AG09309 (cell line): ENCODE measurements around the gene EHD1.

Experiments
- DNase-seq: peaks from one replicate; pipeline ENCODE4 v3.0.0-alpha.2; 2010; ENCODE audit warnings: low read depth
- H3K4me3 ChIP-seq: 2 replicates; pipeline ENCODE4 v1.5.1; 2011; ENCODE audit warnings: mild to moderate bottlenecking, low read depth, low read length, moderate library complexity; ENCODE audit not compliant: control insufficient read depth
- TF ChIP-seq, protein P1 (sequence below): IDR thresholded peaks from 2 replicates; pipeline ENCODE4 v1.5.1; 2011; ENCODE audit warnings: mild to moderate bottlenecking, low read depth, low read length, inconsistent platforms; ENCODE audit not compliant: insufficient read depth, control insufficient read depth; ENCODE audit errors: missing control alignments

EHD1 gene

DNA sequence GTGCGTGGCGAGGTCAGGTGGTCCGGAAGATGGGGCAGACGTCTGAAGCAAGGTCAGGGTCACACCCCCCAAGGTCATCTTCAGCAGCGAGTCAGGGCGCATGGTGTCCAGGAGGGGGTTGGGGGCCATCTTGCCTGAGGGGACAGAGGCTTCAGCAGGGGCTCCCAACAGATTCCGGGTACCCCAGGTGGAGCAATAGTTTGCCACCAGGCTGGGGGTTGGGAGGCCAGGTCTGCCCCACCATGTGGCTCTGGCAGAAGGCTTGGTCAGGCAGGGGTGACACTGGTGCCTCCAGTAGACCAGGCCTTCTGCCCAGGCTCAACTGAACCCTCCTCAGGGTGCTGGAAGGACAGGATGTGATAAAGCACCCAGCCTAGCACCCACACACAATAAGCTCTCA, 32.7 kb upstream of the EHD1 start:
- TF ChIP-seq, protein P1, sequence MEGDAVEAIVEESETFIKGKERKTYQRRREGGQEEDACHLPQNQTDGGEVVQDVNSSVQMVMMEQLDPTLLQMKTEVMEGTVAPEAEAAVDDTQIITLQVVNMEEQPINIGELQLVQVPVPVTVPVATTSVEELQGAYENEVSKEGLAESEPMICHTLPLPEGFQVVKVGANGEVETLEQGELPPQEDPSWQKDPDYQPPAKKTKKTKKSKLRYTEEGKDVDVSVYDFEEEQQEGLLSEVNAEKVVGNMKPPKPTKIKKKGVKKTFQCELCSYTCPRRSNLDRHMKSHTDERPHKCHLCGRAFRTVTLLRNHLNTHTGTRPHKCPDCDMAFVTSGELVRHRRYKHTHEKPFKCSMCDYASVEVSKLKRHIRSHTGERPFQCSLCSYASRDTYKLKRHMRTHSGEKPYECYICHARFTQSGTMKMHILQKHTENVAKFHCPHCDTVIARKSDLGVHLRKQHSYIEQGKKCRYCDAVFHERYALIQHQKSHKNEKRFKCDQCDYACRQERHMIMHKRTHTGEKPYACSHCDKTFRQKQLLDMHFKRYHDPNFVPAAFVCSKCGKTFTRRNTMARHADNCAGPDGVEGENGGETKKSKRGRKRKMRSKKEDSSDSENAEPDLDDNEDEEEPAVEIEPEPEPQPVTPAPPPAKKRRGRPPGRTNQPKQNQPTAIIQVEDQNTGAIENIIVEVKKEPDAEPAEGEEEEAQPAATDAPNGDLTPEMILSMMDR, result no peak
- no peak for DNase-seq
- H3K4me3 ChIP-seq, result no peak overlapping the region

DNA sequence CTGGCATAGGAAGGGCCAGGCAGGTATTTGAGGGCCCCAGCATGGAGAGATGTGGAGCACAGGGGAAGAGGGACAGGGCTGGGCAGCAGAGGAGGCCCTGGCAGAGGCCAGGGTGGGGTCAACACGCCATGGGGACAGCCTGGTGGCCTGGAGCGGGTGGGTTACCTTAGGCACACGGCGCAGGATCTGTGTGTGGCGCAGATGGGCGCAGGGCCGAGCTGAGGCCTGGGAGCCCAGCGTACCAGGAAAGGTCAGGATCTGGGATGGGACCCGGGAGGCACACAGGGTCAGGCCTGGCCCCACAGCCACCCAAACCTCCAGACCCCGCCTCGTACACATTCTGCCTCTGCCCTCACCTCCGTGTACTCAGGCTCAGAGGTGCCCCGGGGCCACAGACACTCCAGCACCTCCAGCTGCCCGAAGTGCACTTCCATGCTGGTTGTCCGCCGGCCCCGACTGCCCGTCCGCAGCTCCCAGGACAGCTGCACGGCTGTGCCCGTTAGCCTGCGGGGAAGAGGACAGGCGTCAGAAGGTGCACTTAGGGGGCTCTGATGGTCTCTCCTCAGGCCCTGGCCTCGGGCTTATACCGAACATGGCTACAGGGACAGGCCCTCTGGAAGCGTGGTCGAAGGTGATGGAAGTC, 32.2 kb upstream of the EHD1 start:
- TF ChIP-seq, protein P1, result no peak
- H3K4me3 ChIP-seq, result no peak overlapping the region

DNA sequence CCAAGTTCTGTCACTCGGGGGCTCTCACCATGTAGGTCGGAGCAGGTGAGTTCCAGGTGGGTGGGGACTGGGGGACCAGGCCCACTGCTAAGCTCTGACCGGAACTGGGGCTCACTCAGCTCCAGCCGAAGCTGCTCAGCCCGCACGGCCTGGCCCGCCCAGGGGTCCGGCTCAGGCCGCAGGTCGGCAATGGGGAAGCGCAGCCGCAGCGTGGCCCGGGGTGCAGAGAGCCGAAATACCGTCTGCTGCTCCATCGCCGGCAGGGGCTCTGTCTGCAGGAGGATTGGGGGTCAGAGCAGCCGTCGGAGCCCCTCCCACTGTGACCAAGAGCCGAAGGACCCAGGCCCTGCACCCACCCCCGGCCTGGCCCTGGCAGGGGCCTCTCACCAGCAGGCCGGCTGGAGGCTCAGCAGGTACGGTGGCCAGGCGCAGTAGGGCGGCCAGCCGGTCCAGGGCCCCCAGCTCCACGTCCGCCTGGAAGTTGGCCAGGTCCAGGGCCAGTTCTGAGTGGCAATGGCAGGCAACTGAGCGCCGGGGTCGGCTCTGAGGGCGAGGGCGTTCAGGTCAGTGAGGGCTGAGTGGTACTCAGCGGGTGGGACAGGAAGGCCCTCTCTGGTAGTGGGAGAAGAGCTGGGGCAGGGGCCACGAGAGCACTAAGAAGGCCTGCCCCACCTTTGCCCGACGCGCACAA, 31.4 kb upstream of the EHD1 start:
- no peak overlapping the region for H3K4me3 ChIP-seq
- TF ChIP-seq, protein P1, result no peak
- DNase-seq, result no peak

More for the DNA sequence above, 32.2 kb upstream of the EHD1 start:
- no peak for DNase-seq

DNA sequence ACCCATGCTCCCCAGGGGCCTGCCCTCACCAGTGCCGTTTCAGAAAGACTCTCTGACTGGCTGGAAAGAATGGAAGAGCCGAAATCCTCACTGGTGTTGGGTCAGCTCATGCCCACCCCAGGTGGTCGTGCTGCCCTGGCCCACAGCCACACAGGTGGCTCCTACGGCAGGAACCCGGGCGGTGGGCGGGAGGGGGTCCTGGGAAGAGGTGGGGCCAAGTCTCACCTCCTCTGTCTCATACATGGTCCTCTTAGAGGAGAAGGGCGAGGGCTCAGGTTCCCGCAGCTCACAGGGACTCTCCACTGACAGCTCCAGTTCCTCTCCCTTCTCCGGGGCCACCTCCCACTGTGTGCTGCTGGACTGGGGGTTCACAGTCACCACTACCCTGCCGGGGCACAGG, 30.3 kb upstream of the EHD1 start:
- TF ChIP-seq, protein P1, result no peak
- no peak for DNase-seq
- H3K4me3 ChIP-seq, result no peak overlapping the region

DNA sequence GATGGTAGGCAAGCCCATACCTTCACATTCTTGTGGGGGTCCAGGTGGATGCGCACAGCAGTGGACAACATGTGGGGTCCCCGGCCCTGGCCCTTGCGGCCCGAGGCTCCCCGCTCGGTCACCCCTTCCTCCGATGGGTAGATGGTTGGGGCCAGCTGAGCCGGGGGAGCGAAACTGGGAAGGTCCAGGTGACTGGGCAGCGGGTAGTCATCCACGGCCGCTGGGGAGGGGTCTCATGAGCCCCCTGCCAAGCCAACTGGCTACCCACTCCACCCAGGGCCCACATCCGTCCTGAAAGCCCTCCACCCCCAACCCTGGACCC, 27.9 kb upstream of the EHD1 start:
- TF ChIP-seq, protein P1, result no peak
- DNase-seq, result no peak

DNA sequence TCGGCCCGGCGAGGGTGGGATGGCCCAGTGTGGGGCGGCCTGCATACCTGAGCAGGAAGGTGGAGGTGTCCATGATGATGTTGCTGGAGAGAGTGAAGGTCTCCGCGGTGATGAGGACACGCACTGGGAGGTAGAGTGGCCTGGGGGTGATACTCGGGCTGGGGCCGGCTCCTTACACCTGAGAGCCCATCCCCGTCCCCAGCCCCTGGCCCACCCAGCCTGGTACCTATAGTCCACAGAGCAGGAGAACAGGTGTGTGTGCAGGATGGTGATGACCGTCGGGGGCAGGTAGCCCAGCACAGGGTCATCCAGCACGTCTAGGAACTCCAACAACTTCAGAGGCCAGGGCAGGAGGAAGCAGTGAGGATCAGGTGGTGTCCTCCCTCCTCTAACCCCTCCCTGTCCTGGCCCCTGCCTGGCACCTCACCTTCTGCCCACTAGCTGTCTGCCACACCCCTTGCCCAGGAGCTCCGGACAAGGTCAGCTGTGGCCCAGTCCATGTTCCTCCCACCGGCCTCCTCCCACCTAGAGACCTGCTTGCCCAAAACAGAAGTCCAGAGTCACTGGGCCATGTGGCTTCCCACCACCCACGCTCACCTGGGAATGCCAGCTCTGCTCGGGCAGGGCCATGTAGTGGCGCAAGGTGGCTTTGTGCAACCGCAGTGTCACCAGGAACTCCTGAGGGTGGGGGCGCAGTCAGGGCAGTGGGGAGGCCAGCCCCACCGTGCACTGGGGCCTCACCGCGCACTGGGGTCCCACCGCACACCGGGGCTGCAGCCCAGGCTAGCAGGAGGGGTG, 27.3 kb upstream of the EHD1 start:
- H3K4me3 ChIP-seq, result no peak overlapping the region
- no peak for DNase-seq
- TF ChIP-seq, protein P1, result no peak

More for the DNA sequence above, 27.9 kb upstream of the EHD1 start:
- H3K4me3 ChIP-seq, result no peak overlapping the region
